UCSD-AML1 (cell line): ENCODE data around the gene DBR1.

Source experiments
- DNase-seq: peaks from one replicate; lab custom pipeline; 2025; ENCODE audit not compliant: unreplicated experiment; lab: John Stamatoyannopoulos, UW

DBR1 gene

GRCh38 chr3:138125548-138126221 is 49.0 kb downstream of the DBR1 start:
- DNase-seq = peak; percentile 20

GRCh38 chr3:138124706-138125355 is 49.9 kb downstream of the DBR1 start:
- DNase-seq = no peak

GRCh38 chr3:138124188-138124587 is 50.5 kb downstream of the DBR1 start:
- DNase-seq = no peak

- no peak for DNase-seq
Observed at GRCh38 chr3:138119423-138119766, 55.3 kb downstream of the DBR1 start.

- DNase-seq = peak; percentile 49
Observed at GRCh38 chr3:138118612-138119422, 55.9 kb downstream of the DBR1 start.

- DNase-seq = peak; percentile 37
Observed at GRCh38 chr3:138114988-138115971, 59.4 kb downstream of the DBR1 start, which contains the start of gene DZIP1L. Gene DZIP1L (minus strand): TSS chr3:138115608. CDS start chr3:138103971, 11,637 bp downstream.

GRCh38 chr3:138114431-138114918 is 60.2 kb downstream of the DBR1 start:
- DNase-seq = no peak

GRCh38 chr3:138113326-138113725 is 61.4 kb downstream of the DBR1 start:
- no peak for DNase-seq

- no peak for DNase-seq
Observed at GRCh38 chr3:138112362-138112761, 62.4 kb downstream of the DBR1 start.
